GM19467 (cell line): ENCODE measurements around the gene ANAPC4.

Experiments used
- ATAC-seq: cut with Tn5 transposase; IDR thresholded peaks from one replicate; pipeline ENCODE4 v1.9.1; 2021; ENCODE audit warnings: mild to moderate bottlenecking, moderate library complexity; ENCODE audit not compliant: unreplicated experiment

The ANAPC4 gene

DNA sequence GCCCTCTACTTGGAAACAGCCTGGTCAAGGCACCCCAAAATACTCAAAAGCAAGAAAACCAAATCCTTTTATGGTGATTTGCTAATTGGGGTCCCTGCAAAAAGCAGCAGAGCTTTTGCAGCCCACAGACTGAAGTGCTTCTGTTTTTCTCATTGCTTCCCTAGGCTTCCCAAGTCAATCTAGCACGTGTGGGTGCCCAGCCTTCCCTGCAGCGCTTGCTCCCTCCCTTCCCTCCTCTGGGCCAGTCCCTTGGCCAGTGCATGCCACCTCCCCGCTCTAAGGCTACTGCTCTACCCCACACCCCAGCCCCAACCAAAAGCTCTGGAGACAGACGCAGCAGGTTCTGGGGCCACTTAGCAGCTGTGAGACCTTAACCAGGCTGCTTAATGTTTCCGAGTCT, 53.6 kb downstream of the ANAPC4 start:
- no peak for ATAC-seq

DNA sequence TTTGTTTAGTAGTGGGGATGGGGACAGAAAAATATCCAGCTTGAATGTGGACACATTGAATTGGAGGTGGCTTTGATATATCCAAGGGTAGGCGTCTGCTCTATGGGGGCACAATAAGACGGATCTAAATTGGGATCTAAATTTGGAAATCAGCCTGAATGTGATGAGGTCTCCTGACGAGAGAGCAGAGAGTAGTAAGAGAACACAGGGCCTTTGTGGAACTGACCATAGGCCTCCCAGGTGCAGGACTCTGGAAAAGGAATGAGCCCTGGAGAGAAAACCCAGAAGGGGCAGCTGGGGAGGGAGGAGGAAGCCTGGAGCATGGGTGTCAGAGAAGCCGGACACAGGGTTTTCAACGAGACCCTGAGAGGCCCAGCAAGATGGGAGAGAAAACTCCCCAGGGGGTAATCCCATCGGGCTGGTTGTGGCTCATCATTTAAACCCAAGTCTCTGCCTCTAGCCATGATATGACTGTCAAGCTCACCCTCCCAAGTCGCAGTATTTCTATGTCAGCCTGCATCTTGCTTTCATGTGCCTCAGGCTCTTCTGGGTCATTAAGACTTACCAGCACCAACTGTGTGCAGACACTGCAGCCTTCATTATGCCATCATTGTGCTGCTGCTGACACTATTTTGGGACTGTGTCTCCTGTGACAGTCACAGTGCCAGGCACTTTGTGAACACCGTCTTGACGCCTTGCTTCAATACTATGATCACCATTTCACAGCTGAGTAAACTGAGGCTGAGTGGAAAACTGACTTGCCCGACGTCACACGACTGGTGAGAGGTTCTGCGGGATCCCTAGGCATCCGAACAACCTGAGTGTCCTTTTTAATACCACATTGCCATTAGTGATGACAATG, 57.1 kb downstream of the ANAPC4 start:
- no peak for ATAC-seq

DNA sequence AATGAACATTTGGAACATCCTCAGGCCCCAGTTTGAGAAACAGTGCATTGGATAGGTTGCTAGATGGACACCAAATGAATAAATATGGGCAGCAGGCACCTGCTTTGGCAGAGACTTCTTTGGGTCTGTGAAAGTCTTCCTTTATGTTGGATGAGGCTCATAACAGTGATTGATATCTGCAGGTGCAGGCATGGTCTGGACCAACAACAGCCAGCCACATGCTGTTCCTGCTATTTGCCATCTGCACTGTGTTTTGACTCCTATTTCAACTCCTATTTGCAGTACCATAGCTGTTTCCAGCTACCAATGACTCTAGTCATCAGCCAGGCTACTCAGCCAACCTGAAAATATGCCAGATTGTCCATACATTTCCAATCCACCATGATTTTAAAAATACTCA, 60.9 kb downstream of the ANAPC4 start:
- ATAC-seq, result no peak

DNA sequence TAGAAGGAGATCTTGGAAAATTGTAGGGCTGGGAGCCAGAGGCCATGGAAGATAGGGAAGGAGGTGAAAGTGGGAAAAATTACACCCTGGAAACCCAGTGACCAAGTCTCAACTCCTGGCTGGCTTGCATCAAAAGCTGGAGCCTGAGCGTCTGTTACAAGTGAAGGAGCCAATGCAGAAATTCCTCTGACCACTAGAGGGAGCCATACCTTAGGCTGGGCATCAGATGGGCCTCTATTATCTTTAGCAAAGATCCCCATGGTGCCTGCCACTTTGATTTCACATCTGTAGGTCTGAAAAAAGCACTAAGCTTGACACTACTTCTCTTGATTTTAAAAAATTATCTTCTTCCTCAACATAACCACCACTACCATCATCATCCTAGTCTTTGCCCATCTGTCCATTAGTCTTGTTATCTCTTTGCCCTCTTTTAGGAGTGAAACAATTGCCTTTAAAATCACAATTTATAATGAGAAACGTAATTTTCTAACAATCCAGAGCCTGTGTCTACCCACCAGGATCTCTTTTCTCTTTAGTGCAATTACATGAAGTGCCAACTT, 62.9 kb downstream of the ANAPC4 start:
- ATAC-seq, result peak; percentile 90

DNA sequence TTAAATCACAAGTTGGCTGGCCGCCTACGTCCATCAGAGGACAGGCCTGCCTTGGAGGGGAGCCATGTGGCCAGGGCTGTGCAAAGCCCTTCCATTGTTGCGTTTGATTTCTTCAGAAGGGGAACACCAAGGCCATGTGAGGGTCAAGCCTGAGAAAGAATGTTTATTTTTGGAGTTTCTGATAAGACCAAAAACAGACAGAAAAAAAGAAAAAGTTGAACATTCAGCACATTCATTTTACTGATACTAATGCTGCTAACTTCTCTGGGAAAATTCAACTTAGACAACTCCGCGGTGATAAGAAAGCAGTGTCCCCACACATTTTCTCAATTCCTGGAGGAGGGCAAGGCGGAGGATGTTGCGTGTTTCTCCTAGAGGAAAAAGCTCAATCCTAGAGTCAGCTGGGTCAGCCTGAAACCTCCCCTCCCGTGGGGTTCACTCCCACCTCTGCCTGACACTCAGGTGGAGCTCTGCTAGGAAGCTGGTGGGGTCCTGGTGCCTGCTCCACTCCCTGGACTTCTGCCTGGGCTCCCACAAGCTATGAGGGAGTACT, 63.5 kb downstream of the ANAPC4 start:
- no peak for ATAC-seq

DNA sequence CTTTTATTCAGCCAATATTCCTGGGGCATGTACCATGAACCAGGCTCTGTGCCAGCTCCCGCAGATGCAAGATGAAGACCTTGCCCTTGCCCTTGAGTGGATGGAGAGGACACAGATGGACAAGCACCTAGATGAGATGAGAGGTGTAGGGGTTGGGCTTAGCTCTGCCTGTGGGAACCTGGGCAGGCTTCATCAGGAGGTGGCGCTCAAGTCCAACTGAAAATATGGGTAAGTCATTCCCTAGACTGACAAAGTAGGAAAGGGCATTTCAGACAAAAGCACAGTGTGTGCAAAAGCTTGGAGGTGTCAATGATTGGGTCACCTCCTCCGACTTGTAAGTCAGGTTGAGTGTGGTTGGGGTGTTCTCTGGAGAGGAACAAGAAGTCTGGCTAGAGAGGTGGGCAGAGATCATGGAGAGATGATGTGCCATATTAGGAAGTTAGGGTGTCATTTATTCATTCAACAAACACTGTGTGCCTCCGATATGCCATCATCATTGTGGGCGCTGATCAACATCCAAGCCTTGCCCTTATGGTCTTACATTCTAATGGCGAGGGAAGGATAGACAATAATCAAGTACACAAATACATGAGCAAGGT, 64.6 kb downstream of the ANAPC4 start:
- ATAC-seq, result no peak

DNA sequence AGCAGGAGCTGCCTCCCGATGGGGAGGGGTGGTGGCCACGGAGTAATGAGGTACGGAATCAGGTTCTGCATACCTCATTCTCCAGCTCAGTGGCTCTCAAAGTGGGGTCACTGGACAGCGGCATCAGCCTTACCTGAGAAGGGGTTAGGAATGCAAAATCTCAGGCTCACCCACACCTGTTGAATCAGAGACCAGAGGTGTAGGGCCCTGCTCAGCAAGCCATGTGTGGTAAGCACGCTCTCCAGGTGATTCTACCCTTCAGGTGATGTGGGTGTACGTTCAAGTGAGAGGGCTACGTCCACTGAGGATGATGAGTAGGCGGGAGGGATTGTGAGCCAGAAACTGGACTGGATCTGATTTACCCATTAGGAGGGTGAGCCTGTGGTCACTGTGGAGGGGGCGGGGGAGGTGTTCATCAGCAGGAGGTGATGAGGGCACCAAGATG, 65.8 kb downstream of the ANAPC4 start:
- no peak for ATAC-seq

DNA sequence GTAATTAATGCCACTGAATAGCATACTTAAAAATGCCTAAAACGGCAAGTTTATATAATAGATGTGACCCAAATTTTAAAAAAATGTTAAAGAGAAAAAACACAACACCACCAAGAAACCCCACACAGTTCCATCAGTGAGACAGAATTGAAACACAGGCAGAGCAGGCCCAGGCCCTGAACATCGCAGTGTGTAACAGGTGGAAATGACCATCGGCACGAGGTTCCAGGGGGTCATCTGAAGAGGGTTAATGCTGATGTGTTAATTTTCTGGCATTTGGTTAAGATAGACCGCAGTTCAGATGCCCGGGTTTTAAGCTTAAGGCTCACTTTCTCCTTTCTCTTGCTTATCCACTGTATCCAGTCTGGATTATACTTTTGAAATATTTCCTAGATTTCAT, 66.8 kb downstream of the ANAPC4 start:
- no peak for ATAC-seq

DNA sequence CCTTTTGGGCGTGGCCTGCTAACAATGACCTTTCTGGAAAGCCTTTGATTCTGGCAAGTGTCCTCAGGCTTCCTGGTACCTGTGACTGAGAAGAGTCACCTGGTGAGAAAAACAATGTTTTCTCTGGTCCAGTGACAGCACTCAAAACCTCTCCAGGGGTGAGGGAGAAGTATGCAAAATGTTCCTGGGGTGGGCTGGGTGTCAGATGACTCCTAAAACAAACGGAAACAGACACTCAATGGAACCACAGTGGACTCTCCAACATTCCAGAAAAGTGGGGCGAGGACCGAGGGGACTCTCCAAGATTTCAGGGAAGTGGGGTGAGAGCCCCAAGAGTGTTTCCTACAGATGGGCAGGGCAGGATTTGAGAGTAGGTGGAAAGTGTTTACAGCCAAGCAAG, 69.5 kb downstream of the ANAPC4 start:
- no peak for ATAC-seq

DNA sequence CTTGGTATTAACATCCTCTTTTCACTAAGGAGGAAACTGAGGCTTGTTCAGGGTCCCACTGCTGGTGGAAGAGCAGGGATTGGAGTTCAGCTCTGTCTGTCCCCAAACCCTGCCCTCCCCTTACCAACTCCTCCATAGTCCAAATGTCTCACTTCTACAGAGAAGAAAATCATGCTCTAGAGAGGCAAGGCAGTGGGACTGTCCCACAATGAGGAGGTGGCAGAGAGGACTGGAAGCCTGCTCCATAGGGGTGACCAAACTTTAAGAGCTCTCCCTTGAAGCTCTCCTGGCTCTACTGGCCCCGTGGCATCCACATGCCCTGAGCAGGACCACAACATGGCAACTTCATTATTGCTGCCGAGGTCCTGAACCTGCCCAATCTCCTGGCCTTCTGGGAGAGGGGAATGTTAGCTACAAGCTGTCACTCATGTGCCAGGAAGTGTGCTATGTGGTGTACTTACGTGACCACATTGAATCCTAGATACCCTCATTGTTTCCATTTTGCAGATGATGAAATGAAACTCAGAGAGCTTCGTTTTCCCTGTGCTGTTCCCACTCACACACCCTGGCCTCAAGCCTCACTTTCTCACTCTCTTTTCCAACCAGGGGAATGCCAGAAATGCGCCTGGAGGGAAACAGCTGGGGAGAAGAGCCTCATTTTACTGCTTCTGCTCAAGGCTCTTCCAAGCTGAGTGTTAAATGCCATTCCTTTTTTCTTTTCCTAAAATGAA, 71.5 kb downstream of the ANAPC4 start:
- no peak for ATAC-seq

DNA sequence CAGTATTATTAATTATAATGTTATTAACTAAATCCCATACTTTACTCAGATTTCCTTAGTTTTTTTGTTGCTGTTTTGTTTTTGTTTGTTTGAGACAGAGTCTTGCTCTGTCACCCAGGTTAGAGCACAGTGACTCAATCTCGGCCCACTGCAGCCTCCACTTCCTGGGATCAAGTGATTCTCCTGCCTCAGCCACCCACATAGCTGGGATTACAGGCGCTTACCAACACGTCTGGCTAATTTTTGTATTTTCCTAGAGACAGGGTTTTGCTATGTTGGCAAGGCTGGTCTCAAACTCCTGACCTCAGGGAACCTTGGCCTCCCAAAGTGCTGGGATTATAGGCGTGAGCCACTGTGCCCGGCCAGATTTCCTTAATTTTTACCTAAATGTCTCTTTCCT, 72.2 kb downstream of the ANAPC4 start:
- ATAC-seq, result no peak

DNA sequence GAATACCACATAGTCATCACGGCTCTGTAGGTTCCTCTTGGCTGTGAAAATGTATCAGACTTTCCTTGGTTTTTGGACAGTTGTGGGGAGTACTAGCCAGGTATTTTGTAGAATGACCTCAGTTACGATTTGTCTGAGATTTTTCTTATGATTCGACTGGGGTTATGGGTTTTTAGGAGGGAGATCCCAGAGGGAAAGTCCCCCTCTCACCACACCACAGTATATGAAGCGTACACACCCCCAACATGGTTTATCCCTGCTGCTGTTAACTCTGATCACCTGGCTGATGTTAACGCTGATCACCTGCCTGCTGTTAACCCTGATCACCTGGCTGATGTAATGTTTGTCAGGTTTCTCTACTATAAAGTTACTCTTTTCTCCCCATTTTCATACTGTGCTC, 72.6 kb downstream of the ANAPC4 start:
- ATAC-seq, result no peak

DNA sequence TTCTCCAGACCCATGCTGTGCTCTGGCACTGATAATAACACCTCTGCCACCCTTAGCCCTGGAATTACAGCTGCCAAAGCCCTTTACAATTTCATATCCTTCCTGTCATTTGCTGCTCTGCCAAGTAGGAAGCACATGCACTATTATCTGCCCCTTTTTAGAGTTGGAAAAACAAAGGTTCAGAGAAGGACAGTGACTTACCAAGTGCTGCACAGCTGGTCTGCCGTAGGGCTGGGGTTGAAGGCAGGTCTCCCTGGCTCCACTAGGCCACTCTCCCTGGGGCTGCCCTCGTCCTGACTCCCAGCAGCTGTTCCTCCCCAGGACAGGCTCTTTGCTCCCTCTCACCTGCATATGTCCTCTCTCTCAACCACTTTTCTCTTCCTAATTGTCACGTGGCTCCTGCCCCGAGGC, 73.4 kb downstream of the ANAPC4 start:
- ATAC-seq, result no peak

DNA sequence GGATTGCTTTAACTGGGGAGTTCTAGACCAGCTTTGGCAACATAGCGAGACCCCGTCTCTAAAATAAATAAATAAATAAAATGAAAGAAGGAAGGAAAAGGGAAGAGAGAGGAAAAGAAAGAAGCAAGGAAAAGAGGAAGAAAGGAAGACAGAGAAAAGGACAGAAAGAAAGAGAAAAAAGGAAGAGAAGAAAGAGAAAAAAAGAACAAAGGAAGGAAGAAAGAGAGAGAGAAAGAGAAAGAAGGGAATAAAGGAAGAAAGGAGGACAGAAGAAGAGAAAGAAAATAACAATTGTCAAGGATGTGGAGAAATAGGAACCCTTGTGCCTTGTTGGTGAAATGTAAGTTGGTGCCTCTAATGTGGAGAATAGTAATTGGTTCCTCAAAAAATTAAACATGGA, 74.6 kb downstream of the ANAPC4 start:
- ATAC-seq, result no peak

DNA sequence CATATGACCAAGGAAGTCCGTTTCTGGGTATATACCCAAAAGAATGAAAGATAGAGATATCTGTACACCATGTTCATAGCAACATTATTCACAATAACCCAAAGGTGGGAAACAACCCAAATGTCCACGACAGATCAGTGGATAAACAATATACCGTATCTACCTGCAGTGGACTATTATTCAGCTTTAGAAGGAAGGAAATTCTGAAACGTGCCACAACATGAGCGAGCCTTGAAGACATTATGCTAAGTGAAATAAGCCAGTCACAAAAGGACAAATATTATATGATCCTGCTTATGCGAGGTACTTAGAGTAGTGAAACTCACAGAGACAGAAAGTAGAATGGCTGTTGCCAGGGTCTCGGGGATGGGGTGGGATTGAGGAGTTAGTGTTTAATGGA, 75.0 kb downstream of the ANAPC4 start:
- ATAC-seq, result no peak

DNA sequence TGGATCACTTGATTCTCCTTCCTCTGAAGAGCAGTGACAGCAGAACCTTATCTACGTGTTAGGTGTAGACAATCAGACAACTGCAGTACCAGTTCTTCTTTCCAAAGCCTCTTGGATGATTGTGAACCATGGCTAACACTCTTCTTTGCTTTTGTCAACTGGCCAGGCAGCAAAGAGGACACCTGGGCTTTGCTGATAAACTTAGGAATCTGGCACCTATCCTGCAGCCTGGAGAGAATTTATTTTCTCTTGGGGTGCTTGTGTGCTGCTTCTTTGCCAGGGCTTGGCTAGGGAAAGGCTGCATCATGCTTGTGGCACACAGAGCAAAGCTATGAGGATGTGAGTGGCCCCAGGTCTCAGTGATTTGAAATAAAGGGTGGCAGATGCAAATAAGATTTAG, 77.4 kb downstream of the ANAPC4 start:
- no peak for ATAC-seq

DNA sequence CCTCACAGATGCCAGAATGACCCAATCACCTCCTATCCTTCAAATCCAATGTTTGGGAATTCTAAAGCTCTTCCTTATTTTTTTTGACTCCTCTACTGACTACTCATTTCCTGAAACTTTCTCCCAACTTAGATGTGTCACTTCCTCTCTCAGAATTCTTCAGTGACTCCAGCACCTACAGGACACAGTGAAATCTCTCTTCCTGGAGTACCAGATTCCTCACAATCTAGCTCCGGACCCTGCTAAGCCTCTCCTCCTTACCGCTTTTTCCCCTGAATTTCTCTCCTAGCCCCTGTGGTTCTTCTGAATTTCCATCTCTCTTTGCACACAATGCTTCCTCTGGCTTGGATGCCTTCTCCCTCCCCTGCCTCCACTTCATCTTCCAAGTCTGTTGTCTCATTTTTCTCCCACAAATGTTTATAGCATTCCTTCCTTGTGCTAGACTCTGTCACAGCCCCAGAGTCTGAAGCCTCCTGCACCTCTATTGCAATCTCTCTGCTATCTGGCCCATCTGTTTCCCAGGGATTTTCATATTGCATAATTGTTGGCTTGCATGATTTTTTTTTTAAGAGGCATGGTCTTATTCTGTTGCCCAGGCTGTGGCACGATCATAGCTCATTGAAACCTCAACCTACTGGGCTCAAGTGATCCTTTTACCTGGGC, 80.1 kb downstream of the ANAPC4 start:
- ATAC-seq, result no peak

DNA sequence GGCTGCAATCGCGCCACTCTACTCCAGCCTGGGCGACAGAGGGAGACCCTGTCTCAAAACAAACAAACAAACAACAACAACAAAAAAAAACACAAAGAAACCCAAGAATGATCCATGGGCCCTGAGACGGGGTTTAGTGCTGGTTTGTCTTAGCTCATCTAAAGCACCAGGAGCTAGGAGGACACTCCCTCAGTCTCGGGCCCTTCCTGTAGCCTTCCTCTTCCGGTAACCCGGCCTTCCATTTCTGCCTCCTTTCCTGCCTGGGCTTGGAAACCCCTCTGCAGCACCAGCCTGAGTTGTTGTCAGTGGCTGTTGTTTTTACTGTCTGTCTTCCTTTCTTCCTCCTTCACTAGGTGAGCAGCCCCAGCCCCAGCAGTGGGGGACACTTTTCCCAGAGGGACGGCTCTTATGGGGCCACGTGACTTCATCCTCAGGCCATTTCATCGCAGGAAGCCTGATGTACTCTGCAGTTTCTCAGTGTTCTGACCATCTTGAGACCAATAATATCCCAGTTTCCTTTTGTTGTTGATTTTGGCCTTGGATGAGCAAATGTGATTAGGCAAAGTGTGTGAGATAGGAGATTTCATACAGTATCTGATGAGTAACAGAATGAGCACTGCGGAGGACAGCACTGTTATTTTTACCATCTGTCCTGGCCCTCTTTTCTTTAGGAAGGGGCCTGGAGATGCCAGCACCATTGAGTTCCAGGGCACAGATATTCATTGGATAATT, 90.1 kb downstream of the ANAPC4 start:
- ATAC-seq, result no peak

DNA sequence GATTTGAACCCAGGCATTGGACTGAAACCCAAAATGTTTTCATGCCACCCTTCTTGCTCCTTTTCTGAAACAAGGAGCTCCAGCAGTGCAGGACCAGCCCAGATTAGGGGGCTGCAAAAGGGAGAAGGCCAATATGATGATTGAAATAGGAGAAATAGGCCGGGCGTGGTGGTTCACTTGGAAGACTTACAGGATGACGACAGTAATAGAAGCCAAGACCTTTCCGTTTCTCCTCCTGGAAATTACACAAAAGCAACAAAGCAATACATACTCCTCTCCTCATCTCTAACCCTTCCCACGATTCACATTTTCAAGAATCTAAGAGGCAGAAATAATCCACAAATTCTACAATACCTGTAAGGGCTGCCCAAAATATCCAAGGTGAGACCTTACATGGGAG, 90.8 kb downstream of the ANAPC4 start:
- ATAC-seq, result no peak
